GM12878 (cell line): ENCODE results near the gene MAP4K2. TPM values are rescaled to one million over a fixed set of nuclear protein-coding genes. Genes with fewer than 3 reads are reported as not detected.

Experiments
- BHLHE40 ChIP-seq, 2 experiments: fragments of 450-650 bp in 1 of 2; IDR thresholded peaks; 2 replicates each; pipeline ENCODE4 v1.6.1; 2011 to 2017; ENCODE audit warnings: low read depth in 2 of 2, borderline replicate concordance in 1 of 2, improper control_type of control experiment in 1 of 2, low read length in 1 of 2, mild to moderate bottlenecking in 1 of 2
- CEBPZ ChIP-seq: fragments of 150-350 bp; IDR thresholded peaks from 2 replicates; pipeline ENCODE4 v1.6.1; 2016; ENCODE audit warnings: low read depth, low read length
- CHD2 ChIP-seq: IDR thresholded peaks from 2 replicates; pipeline ENCODE4 v1.6.1; 2011; ENCODE audit warnings: low read depth, low read length, improper control_type of control experiment, borderline replicate concordance
- CREM ChIP-seq: IDR thresholded peaks from 2 replicates; pipeline ENCODE4 v1.6.1; 2014; ENCODE audit warnings: antibody characterized with exemption, low read depth
- FOS ChIP-seq: IDR thresholded peaks from 3 replicates; pipeline ENCODE4 v1.6.1; 2011; ENCODE audit warnings: borderline replicate concordance; ENCODE audit not compliant: insufficient read length; ENCODE audit errors: extremely low read depth
- HCFC1 ChIP-seq: fragments of 150-350 bp; IDR thresholded peaks from 2 replicates; pipeline ENCODE4 v1.6.1; 2014; ENCODE audit warnings: low read length
- LARP7 ChIP-seq: fragments of 450-650 bp; IDR thresholded peaks from 2 replicates; pipeline ENCODE4 v1.6.1; 2017; ENCODE audit warnings: mild to moderate bottlenecking
- NRF1 ChIP-seq: conservative IDR thresholded peaks from 2 replicates; pipeline ENCODE4 v1.6.1; 2011; ENCODE audit warnings: mild to moderate bottlenecking, low read depth, low read length, improper control_type of control experiment
- PML ChIP-seq: IDR thresholded peaks from 2 replicates; pipeline ENCODE4 v1.6.1; 2012; ENCODE audit warnings: low read length, inconsistent platforms
- POU2F2 ChIP-seq: IDR thresholded peaks from 3 replicates; pipeline ENCODE4 v1.6.1; 2011; ENCODE audit warnings: low read depth, mild to moderate bottlenecking, low read length, borderline replicate concordance
- RAD21 ChIP-seq: IDR thresholded peaks from 2 replicates; pipeline ENCODE4 v1.6.1; 2011; ENCODE audit warnings: mild to moderate bottlenecking, low read depth, low read length, moderate library complexity; ENCODE audit not compliant: insufficient read depth
- SRF ChIP-seq, 2 experiments: IDR thresholded peaks; 2 replicates each; pipeline ENCODE4 v1.6.1; 2011; ENCODE audit warnings: low read depth in 2 of 2, low read length in 2 of 2, mild to moderate bottlenecking in 1 of 2, moderate library complexity in 1 of 2
- STAT1 ChIP-seq: fragments of 450-650 bp; conservative IDR thresholded peaks from 2 replicates; pipeline ENCODE4 v1.6.1; 2014; ENCODE audit warnings: antibody characterized with exemption, mild to moderate bottlenecking
- SUZ12 ChIP-seq: fragments of 200-600 bp; sonication (generic); IDR thresholded peaks from one replicate; pipeline ENCODE4 v1.6.1; 2018; ENCODE audit warnings: antibody characterized with exemption, mild to moderate bottlenecking; ENCODE audit not compliant: unreplicated experiment
- ZNF207 ChIP-seq: fragments of 450-650 bp; IDR thresholded peaks from 2 replicates; pipeline ENCODE4 v1.6.1; 2014; ENCODE audit warnings: antibody characterized with exemption, mild to moderate bottlenecking, borderline replicate concordance
- ZNF274 ChIP-seq: IDR thresholded peaks from one replicate; pipeline ENCODE4 v1.8.0; 2011; ENCODE audit not compliant: insufficient read length, insufficient read depth
- polyA plus RNA-seq, 11 experiments: library from polyadenylated mRNA; depleted of rRNA in 4 of 11; unstranded in 6 of 11; stranded (reverse) in 5 of 11; fragments of >200 nt; fragmentation: Nextera tagmentation in 4 of 11; fragmentation: Illumina TruSeq in 1 of 11; extraction: Ambion mirVana in 4 of 11; extraction: Trizol in 1 of 11; gene quantifications; 1 replicate in 1 of 11; 2 replicates in 10 of 11; pipeline versions ENCODE4 v1.2.1 to v1.2.3, GENCODE V29; 2011 to 2016; ENCODE audit warnings: inconsistent platforms in 2 of 11, missing spikeins in 2 of 11, low read depth in 1 of 11
- total RNA-seq, 4 experiments: library from RNA; depleted of rRNA in 3 of 4; stranded (reverse); fragments of >200 nt in 3 of 4; fragmentation: Illumina TruSeq in 1 of 4; extraction: Trizol in 1 of 4; gene quantifications; 2 replicates each; pipeline versions ENCODE4 v1.2.1 to v1.2.3, GENCODE V29; 2013 to 2021
- TF ChIP-seq, protein P1 (sequence below): fragments of 450-650 bp; IDR thresholded peaks from 2 replicates; pipeline ENCODE4 v1.6.1; 2017; ENCODE audit warnings: mild to moderate bottlenecking, moderate library complexity
- TF ChIP-seq, protein P2 (sequence below): IDR thresholded peaks from 2 replicates; pipeline ENCODE4 v1.6.1; 2011; ENCODE audit warnings: low read depth, mild to moderate bottlenecking, low read length, moderate library complexity, borderline replicate concordance; ENCODE audit errors: extremely low read depth
- TF ChIP-seq, protein P3 (sequence below): IDR thresholded peaks from 2 replicates; pipeline ENCODE4 v1.6.1; 2012; ENCODE audit warnings: low read depth, low read length, improper control_type of control experiment

The MAP4K2 gene
- total and polyA plus RNA-seq, 10 of the 15 experiments (the other 5 are each of a cell fraction or from before 2014, with no cell fraction given), result 0.98 to 78.1 (median 48.9) TPM

- TF ChIP-seq, protein P1, sequence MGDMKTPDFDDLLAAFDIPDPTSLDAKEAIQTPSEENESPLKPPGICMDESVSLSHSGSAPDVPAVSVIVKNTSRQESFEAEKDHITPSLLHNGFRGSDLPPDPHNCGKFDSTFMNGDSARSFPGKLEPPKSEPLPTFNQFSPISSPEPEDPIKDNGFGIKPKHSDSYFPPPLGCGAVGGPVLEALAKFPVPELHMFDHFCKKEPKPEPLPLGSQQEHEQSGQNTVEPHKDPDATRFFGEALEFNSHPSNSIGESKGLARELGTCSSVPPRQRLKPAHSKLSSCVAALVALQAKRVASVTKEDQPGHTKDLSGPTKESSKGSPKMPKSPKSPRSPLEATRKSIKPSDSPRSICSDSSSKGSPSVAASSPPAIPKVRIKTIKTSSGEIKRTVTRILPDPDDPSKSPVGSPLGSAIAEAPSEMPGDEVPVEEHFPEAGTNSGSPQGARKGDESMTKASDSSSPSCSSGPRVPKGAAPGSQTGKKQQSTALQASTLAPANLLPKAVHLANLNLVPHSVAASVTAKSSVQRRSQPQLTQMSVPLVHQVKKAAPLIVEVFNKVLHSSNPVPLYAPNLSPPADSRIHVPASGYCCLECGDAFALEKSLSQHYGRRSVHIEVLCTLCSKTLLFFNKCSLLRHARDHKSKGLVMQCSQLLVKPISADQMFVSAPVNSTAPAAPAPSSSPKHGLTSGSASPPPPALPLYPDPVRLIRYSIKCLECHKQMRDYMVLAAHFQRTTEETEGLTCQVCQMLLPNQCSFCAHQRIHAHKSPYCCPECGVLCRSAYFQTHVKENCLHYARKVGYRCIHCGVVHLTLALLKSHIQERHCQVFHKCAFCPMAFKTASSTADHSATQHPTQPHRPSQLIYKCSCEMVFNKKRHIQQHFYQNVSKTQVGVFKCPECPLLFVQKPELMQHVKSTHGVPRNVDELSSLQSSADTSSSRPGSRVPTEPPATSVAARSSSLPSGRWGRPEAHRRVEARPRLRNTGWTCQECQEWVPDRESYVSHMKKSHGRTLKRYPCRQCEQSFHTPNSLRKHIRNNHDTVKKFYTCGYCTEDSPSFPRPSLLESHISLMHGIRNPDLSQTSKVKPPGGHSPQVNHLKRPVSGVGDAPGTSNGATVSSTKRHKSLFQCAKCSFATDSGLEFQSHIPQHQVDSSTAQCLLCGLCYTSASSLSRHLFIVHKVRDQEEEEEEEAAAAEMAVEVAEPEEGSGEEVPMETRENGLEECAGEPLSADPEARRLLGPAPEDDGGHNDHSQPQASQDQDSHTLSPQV, result 0 out of 2 replicates have a peak, but pooled peaks have one; percentile 19
- TF ChIP-seq POU2F2 (peak; percentile 66; the same call in 1 of the 3 replicates), ZNF207 (peak; percentile 43; the same call in 1 of the 2 replicates), FOS (no peak), PML (no peak), CHD2 (0 out of 2 replicates have a peak, but pooled peaks have one; percentile 30), CEBPZ (no peak), ZNF274 (no peak), NRF1 (0 out of 2 replicates have a peak, but pooled peaks have one; percentile 16), SUZ12 (no peak), CREM (no peak), SRF (IDR thresholded peaks at IDR 0.05; ENCODE audit: low read depth in 2 of 2, low read length in 2 of 2) (no peak), RAD21 (peak; percentile 90), BHLHE40 (IDR thresholded peaks at IDR 0.05; ENCODE audit: borderline replicate concordance in 1 of 2, low read depth in 2 of 2, low read length in 1 of 2) (peak; percentile 32 to 56; a peak in 2 of 4 replicates), HCFC1 (0 out of 2 replicates have a peak, but pooled peaks have one; percentile 28), LARP7 (0 out of 2 replicates have a peak, but pooled peaks have one; percentile 49), STAT1 (no peak; the same call in 1 of the 2 replicates)
- TF ChIP-seq, protein P2, sequence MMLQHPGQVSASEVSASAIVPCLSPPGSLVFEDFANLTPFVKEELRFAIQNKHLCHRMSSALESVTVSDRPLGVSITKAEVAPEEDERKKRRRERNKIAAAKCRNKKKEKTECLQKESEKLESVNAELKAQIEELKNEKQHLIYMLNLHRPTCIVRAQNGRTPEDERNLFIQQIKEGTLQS, result no peak
- TF ChIP-seq, protein P3, sequence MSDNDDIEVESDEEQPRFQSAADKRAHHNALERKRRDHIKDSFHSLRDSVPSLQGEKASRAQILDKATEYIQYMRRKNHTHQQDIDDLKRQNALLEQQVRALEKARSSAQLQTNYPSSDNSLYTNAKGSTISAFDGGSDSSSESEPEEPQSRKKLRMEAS, result 0 out of 2 replicates have a peak, but pooled peaks have one; percentile 27
Observed at GRCh38 chr11:64846998-64847666, 44.1 kb upstream of the MAP4K2 start (continued).
